ENCODE measurements around the gene EVC. TPM values are rescaled to one million over a fixed set of nuclear protein-coding genes. Genes with fewer than 3 reads are reported as not detected.

The EVC gene
- total and polyA plus RNA-seq, 2 of the 4 experiments (the other 2 are of a cell fraction) = 16.8 to 18.9 TPM

- Histone ChIP-seq H3K36me3 (ENCODE audit: control insufficient read depth, insufficient read depth, low read length) (peaks cover 31% of the 10 kb centered on the region), H2BK5ac (ENCODE audit: low read depth, low read length, poor library complexity, severe bottlenecking) (no peak overlapping the region), H3K9ac (ENCODE audit: low read depth, low read length) (no peak overlapping the region), H3K4me2 (ENCODE audit: low read depth, low read length) (no peak overlapping the region), H2BK20ac (ENCODE audit: low read depth, low read length) (no peak overlapping the region), H3K56ac (ENCODE audit: extremely low read depth, insufficient read depth, low read length) (no peak overlapping the region), H3K9me1 (ENCODE audit: insufficient read depth, low read length) (peaks cover 11% of the 10 kb centered on the region), H3K18ac (ENCODE audit: low read depth, low read length) (no peak overlapping the region), H3K9me3 (ENCODE audit: control insufficient read depth, insufficient read depth, low read length) (no peaks in the 10 kb centered on the region), H3K23ac (ENCODE audit: low read depth, low read length) (no peak overlapping the region), H2BK15ac (ENCODE audit: low read depth, low read length) (no peak overlapping the region), H2AK9ac (replicated peaks; ENCODE audit: low read depth, low read length, poor library complexity) (no peak overlapping the region), H3K27me3 (ENCODE audit: control insufficient read depth, insufficient read depth, low read length) (no peaks in the 10 kb centered on the region), H3K79me1 (ENCODE audit: low read depth in 1 of 2, low read length in 2 of 2) (0 out of 4 replicates have a peak, but pooled peaks cover 0 to 6% of the 10 kb centered on the region in 2 experiments), H4K91ac (ENCODE audit: insufficient read depth, low read depth, low read length) (no peak overlapping the region), H3K4me3 (ENCODE audit: insufficient read depth, low read depth, low read length) (no peak overlapping the region), H4K8ac (ENCODE audit: low read depth in 2 of 2, low read length in 2 of 2) (no peak overlapping the region), H2AFZ (replicated peaks; ENCODE audit: low read length, poor library complexity) (no peak overlapping the region), H2BK120ac (ENCODE audit: low read depth, low read length) (no peak overlapping the region), H2AK5ac (ENCODE audit: low read depth, low read length) (no peak overlapping the region), H3K14ac (replicated peaks; ENCODE audit: low read depth, low read length) (no peak overlapping the region), H4K20me1 (ENCODE audit: insufficient read depth, low read length) (peaks cover 18% of the 10 kb centered on the region; the same call in 1 of the 2 replicates), H4K5ac (ENCODE audit: low read depth, low read length) (no peak overlapping the region), H3K27ac (ENCODE audit: insufficient read depth, low read length) (no peak overlapping the region), H3K4ac (ENCODE audit: low read depth, low read length) (no peak overlapping the region), H3K4me1 (ENCODE audit: control insufficient read depth, insufficient read depth, low read length) (no peaks in the 10 kb centered on the region)
- dilution Hi-C loops (cut with HindIII; ENCODE audit: low sequenced_read_pairs, unreplicated experiment) (no loop called here), in situ Hi-C loops (cut with MboI; ENCODE audit: low sequenced_read_pairs) (no loop called here), intact Hi-C loops (cut with micrococcal nuclease) (loop anchor here (10.0 kb wide), 1 partner anchor 443 kb away; no protein-coding TSS in a partner anchor)
- POLR2A ChIA-PET (ENCODE audit: unreplicated experiment) = no interaction called here
- TF ChIP-seq BHLHE40 (IDR thresholded peaks at IDR 0.05; ENCODE audit: low read depth, low read length) (no peak), POLR2A (IDR thresholded peaks at IDR 0.05; ENCODE audit: low read depth, low read length) (no peak), RFX5 (IDR thresholded peaks at IDR 0.05; ENCODE audit: low read depth, low read length) (no peak), MXI1 (IDR thresholded peaks at IDR 0.05; ENCODE audit: borderline replicate concordance, low read depth, low read length) (no peak), CEBPB (IDR thresholded peaks at IDR 0.05; ENCODE audit: low read depth, low read length) (no peak), SMC3 (IDR thresholded peaks at IDR 0.05; ENCODE audit: low read depth, low read length) (no peak), MAFK (IDR thresholded peaks at IDR 0.05; ENCODE audit: low read depth, low read length) (no peak), FOS (IDR thresholded peaks at IDR 0.05; ENCODE audit: low read depth, low read length) (no peak), RAD21 (IDR thresholded peaks at IDR 0.05; ENCODE audit: low read length) (no peak), USF2 (IDR thresholded peaks at IDR 0.05; ENCODE audit: low read depth, low read length) (no peak), NFE2L2 (IDR thresholded peaks at IDR 0.05; ENCODE audit: low read depth, low read length) (no peak)
- ATAC-seq (ENCODE audit: low read depth) = no peak
- TSS peak; percentile 3 for BruUV-seq (replicated peaks)
- DNase-seq = no peak
- 100% methylated on average over 2 of the region's 11 CpGs; no CpG with 5 or more reads in 1 of the 2 experiments for WGBS, 2 experiments (ENCODE audit: extremely low coverage in 2 of 2, insufficient read length in 1 of 2)
- CTCF ChIA-PET = no interaction called here
Observed at GRCh38 chr4:5828005-5828391, 117.0 kb downstream of the EVC start.

Measured in IMR-90 (cell line).